ENCODE data around the gene FGGY. TPM values are rescaled to one million over a fixed set of nuclear protein-coding genes. Genes with fewer than 3 reads are reported as not detected.

The FGGY gene
- total RNA-seq, 1 experiment from 2014 or later, result 12.0 TPM

DNA sequence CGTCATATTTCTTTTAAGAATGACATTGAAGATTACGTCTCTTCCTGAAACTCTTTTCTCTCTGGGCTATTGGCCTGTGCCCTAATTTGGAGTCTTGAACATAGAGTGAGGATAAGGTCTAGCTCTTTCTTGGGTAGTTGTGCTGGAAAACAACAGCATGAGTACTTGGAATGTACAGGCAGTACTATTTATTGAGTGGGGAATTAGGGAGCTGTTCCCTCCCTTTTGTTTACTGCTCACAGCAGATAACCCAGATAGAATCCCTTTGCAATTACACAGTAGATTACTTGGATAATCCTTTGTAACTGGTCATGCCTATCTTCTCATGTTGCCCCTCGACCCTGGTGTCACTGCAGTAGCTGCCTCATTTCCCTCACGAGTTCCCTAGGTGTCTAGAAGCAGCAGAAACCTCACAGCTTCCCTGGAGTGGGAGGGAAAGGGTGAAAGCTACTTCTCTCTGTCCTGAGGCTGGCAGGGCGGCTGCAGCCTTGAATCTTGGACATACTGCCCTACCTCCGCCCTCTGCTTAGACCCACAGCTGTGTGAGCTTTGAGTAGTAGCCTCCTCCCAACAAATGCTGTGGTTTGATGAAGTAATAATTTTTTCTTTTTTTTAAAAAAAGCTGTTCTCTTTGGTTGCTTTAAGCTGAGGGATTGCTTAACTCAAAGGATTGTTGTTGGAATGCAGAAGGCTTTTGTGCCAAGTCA, 70.6 kb downstream of the FGGY start:
- CTCF ChIA-PET, result no interaction called here
- Mint-ChIP-seq H3K4me1 (no peaks in the 10 kb centered on the region), H3K27ac (no peak overlapping the region), H3K36me3 (peaks cover 18% of the 10 kb centered on the region), H3K27me3 (ENCODE audit: low read depth) (peaks cover 2% of the 10 kb centered on the region; the same call in 1 of the 2 replicates), H3K9me3 (peaks cover 21% of the 10 kb centered on the region), H3K4me3 (no peak overlapping the region)
- ATAC-seq, result no peak
- TF ChIP-seq, protein P1, sequence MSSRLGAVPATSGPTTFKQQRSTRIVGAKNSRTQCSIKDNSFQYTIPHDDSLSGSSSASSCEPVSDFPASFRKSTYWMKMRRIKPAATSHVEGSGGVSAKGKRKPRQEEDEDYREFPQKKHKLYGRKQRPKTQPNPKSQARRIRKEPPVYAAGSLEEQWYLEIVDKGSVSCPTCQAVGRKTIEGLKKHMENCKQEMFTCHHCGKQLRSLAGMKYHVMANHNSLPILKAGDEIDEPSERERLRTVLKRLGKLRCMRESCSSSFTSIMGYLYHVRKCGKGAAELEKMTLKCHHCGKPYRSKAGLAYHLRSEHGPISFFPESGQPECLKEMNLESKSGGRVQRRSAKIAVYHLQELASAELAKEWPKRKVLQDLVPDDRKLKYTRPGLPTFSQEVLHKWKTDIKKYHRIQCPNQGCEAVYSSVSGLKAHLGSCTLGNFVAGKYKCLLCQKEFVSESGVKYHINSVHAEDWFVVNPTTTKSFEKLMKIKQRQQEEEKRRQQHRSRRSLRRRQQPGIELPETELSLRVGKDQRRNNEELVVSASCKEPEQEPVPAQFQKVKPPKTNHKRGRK (CRISPR knock-in tag; IDR thresholded peaks at IDR 0.05; ENCODE audit: borderline replicate concordance), result no peak
- TF ChIP-seq ZNF671 (CRISPR knock-in tag; IDR thresholded peaks at IDR 0.05) (no peak), ZNF263 (CRISPR knock-in tag; IDR thresholded peaks at IDR 0.05; ENCODE audit: low read depth) (no peak), ZNF317 (CRISPR knock-in tag; IDR thresholded peaks at IDR 0.05; ENCODE audit: borderline replicate concordance, low read depth) (no peak), ELF4 (CRISPR knock-in tag; IDR thresholded peaks at IDR 0.05; ENCODE audit: low read depth) (no peak), ZNF121 (CRISPR knock-in tag; IDR thresholded peaks at IDR 0.05) (no peak), JUN (CRISPR knock-in tag; IDR thresholded peaks at IDR 0.05) (no peak), NR1H2 (CRISPR knock-in tag; IDR thresholded peaks at IDR 0.05) (no peak)
- TF ChIP-seq, protein P2, sequence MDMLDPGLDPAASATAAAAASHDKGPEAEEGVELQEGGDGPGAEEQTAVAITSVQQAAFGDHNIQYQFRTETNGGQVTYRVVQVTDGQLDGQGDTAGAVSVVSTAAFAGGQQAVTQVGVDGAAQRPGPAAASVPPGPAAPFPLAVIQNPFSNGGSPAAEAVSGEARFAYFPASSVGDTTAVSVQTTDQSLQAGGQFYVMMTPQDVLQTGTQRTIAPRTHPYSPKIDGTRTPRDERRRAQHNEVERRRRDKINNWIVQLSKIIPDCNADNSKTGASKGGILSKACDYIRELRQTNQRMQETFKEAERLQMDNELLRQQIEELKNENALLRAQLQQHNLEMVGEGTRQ (CRISPR knock-in tag; IDR thresholded peaks at IDR 0.05), result no peak
- TF ChIP-seq, protein P3, sequence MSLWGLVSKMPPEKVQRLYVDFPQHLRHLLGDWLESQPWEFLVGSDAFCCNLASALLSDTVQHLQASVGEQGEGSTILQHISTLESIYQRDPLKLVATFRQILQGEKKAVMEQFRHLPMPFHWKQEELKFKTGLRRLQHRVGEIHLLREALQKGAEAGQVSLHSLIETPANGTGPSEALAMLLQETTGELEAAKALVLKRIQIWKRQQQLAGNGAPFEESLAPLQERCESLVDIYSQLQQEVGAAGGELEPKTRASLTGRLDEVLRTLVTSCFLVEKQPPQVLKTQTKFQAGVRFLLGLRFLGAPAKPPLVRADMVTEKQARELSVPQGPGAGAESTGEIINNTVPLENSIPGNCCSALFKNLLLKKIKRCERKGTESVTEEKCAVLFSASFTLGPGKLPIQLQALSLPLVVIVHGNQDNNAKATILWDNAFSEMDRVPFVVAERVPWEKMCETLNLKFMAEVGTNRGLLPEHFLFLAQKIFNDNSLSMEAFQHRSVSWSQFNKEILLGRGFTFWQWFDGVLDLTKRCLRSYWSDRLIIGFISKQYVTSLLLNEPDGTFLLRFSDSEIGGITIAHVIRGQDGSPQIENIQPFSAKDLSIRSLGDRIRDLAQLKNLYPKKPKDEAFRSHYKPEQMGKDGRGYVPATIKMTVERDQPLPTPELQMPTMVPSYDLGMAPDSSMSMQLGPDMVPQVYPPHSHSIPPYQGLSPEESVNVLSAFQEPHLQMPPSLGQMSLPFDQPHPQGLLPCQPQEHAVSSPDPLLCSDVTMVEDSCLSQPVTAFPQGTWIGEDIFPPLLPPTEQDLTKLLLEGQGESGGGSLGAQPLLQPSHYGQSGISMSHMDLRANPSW (CRISPR knock-in tag; conservative IDR thresholded peaks at IDR 0.05; ENCODE audit: low read depth), result no peak
- TF ChIP-seq, protein P4, sequence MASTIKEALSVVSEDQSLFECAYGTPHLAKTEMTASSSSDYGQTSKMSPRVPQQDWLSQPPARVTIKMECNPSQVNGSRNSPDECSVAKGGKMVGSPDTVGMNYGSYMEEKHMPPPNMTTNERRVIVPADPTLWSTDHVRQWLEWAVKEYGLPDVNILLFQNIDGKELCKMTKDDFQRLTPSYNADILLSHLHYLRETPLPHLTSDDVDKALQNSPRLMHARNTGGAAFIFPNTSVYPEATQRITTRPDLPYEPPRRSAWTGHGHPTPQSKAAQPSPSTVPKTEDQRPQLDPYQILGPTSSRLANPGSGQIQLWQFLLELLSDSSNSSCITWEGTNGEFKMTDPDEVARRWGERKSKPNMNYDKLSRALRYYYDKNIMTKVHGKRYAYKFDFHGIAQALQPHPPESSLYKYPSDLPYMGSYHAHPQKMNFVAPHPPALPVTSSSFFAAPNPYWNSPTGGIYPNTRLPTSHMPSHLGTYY (CRISPR knock-in tag; IDR thresholded peaks at IDR 0.05), result no peak
- TF ChIP-seq, protein P5, sequence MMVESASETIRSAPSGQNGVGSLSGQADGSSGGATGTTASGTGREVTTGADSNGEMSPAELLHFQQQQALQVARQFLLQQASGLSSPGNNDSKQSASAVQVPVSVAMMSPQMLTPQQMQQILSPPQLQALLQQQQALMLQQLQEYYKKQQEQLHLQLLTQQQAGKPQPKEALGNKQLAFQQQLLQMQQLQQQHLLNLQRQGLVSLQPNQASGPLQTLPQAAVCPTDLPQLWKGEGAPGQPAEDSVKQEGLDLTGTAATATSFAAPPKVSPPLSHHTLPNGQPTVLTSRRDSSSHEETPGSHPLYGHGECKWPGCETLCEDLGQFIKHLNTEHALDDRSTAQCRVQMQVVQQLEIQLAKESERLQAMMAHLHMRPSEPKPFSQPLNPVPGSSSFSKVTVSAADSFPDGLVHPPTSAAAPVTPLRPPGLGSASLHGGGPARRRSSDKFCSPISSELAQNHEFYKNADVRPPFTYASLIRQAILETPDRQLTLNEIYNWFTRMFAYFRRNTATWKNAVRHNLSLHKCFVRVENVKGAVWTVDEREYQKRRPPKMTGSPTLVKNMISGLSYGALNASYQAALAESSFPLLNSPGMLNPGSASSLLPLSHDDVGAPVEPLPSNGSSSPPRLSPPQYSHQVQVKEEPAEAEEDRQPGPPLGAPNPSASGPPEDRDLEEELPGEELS (CRISPR knock-in tag; IDR thresholded peaks at IDR 0.05), result no peak
- TF ChIP-seq, protein P6, sequence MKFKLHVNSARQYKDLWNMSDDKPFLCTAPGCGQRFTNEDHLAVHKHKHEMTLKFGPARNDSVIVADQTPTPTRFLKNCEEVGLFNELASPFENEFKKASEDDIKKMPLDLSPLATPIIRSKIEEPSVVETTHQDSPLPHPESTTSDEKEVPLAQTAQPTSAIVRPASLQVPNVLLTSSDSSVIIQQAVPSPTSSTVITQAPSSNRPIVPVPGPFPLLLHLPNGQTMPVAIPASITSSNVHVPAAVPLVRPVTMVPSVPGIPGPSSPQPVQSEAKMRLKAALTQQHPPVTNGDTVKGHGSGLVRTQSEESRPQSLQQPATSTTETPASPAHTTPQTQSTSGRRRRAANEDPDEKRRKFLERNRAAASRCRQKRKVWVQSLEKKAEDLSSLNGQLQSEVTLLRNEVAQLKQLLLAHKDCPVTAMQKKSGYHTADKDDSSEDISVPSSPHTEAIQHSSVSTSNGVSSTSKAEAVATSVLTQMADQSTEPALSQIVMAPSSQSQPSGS (CRISPR knock-in tag; IDR thresholded peaks at IDR 0.05; ENCODE audit: borderline replicate concordance, low read depth), result no peak
- TF ChIP-seq, protein P7, sequence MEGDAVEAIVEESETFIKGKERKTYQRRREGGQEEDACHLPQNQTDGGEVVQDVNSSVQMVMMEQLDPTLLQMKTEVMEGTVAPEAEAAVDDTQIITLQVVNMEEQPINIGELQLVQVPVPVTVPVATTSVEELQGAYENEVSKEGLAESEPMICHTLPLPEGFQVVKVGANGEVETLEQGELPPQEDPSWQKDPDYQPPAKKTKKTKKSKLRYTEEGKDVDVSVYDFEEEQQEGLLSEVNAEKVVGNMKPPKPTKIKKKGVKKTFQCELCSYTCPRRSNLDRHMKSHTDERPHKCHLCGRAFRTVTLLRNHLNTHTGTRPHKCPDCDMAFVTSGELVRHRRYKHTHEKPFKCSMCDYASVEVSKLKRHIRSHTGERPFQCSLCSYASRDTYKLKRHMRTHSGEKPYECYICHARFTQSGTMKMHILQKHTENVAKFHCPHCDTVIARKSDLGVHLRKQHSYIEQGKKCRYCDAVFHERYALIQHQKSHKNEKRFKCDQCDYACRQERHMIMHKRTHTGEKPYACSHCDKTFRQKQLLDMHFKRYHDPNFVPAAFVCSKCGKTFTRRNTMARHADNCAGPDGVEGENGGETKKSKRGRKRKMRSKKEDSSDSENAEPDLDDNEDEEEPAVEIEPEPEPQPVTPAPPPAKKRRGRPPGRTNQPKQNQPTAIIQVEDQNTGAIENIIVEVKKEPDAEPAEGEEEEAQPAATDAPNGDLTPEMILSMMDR (IDR thresholded peaks at IDR 0.05), result no peak
- POLR2A ChIA-PET, result no interaction called here
- DNase-seq (ENCODE audit: low spot score), result no peak

Measured in WTC11 (cell line).